Adrenal gland (tissue), 12 donors: ENCODE measurements around the gene SEPTIN12. TPM values are rescaled to one million over a fixed set of nuclear protein-coding genes. Genes with fewer than 3 reads are reported as not detected.

ENCODE experiments used
- DNase-seq, 7 donors: peaks; one replicate each; pipeline ENCODE4 v3.0.0-alpha.2; 2019 to 2020
- H3K27ac ChIP-seq, 5 donors: fragments of 200-600 bp; sonication (generic) in 4 of 5; 1 replicate in 3 of 5; 2 replicates in 2 of 5; pipeline versions ENCODE4 v1.5.1 to v1.8.0; 2016 to 2020; ENCODE audit warnings: mild to moderate bottlenecking in 1 of 5
- H3K27me3 ChIP-seq: fragments of 200-600 bp; 2 replicates; pipeline ENCODE4 v1.8.0; 2021
- H3K36me3 ChIP-seq, 2 donors: fragments of 200-600 bp; replicated peaks in 1 of 2; 1 replicate in 1 of 2; 2 replicates in 1 of 2; pipeline versions ENCODE4 v1.5.1 to v1.8.0; 2018 to 2022
- H3K4me1 ChIP-seq, 2 donors: fragments of 200-600 bp; replicated peaks in 1 of 2; 1 replicate in 1 of 2; 2 replicates in 1 of 2; pipeline versions ENCODE4 v1.5.1 to v1.8.0; 2018 to 2021
- H3K4me3 ChIP-seq, 4 donors: fragments of 200-600 bp; sonication (generic) in 3 of 4; one replicate each; pipeline ENCODE4 v1.5.1; 2016 to 2018
- H3K9me3 ChIP-seq, 3 donors: fragments of 200-600 bp; sonication (generic) in 1 of 3; replicated peaks in 1 of 3; 1 replicate in 2 of 3; 2 replicates in 1 of 3; pipeline versions ENCODE4 v1.5.1 to v1.8.0; 2016 to 2021
- CTCF ChIP-seq, 6 experiments: fragments of 450-650 bp in 4 of 6; fragments of 200-600 bp in 2 of 6; sonication (generic) in 1 of 6; IDR thresholded peaks; 1 replicate in 5 of 6; 2 replicates in 1 of 6; pipeline versions ENCODE4 v1.5.1 to v1.8.0; 2016 to 2021; ENCODE audit warnings: antibody characterized with exemption in 6 of 6, mild to moderate bottlenecking in 2 of 6, moderate library complexity in 1 of 6
- POLR2A ChIP-seq, 2 donors: fragments of 450-650 bp; IDR thresholded peaks; one replicate each; pipeline ENCODE4 v1.6.1; 2017; ENCODE audit warnings: antibody characterized with exemption in 2 of 2, mild to moderate bottlenecking in 2 of 2, moderate library complexity in 1 of 2
- WGBS, 4 donors: extraction: QIAGEN DNeasy Blood & Tissue Kit in 2 of 4; methylation state at CpG; one replicate each; pipeline versions ENCODE4 v1.1.5 to v1.1.7; 2013 to 2017; 5-methylcytosine and 5-hydroxymethylcytosine counted together
- intact Hi-C, 2 donors: fragments of 100-400 bp; cut with DNase I; formaldehyde crosslinking; loops; one replicate each; pipeline versions ENCODE4 v1.14.1 to v1.15.0; 2022 to 2023
- polyA plus RNA-seq, 3 donors: library from polyadenylated mRNA; stranded (reverse); fragments of 200-250 nt in 2 of 3; fragments of 350-450 nt in 1 of 3; fragmentation: Illumina TruSeq in 1 of 3; extraction: RNeasy Lipid Tissue Mini Kit (QIAGEN cat#74804) in 1 of 3; gene quantifications; one replicate each; pipeline ENCODE4 v1.2.3, GENCODE V29; 2013 to 2014
- total RNA-seq, 9 donors: library from RNA; depleted of rRNA in 4 of 9; stranded (reverse); fragments of >200 nt in 4 of 9; fragments of 120-200 nt in 1 of 9; fragmentation: NEBNext Ultra II Directional in 1 of 9; extraction: Animal tissue kit (Norgen Biotek cat#: 25700) in 1 of 9; gene quantifications; one replicate each; pipeline versions ENCODE4 v1.1.0 to v1.2.4, GENCODE V29; 2013 to 2023
- donor health status: healthy with polysubstance abuse.
- donor health status: Bipolar disorder and iron deficiency.
- donor health status: DM: yes; HTN: yes; CAD: no.
- donor health status: DM: no; HTN: no; CAD: no.
- donor health status: DM: no; HTN: no; CAD: no.
- donor health status: DM: yes; HTN: yes; CAD: no.

The SEPTIN12 gene
- total and polyA plus RNA-seq, 12 donors = 1.1 TPM; not detected in 11

DNA sequence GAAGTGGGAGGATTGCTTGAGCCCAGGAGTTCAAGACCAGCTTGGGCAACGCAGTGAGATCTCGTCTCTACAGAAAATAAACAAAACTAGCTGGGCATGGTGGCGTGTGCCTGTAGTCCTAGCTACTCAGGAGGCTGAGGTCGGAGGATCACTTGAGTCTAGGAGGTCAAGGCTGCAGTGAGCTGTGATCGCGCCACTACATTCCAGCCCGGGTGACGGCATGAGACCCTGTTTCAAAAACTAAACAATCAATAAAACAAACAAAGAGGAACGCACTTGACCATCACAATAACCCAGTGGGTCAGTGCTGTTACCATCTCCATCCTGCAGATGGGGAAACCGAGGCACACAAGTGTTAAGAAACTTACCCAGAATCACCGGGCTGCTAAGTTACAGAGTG is 34.9 kb downstream of the SEPTIN12 start:
- no peak for TF ChIP-seq POLR2A (IDR thresholded peaks at IDR 0.05)
- TF ChIP-seq CTCF (IDR thresholded peaks at IDR 0.05) = no peak
- Histone ChIP-seq H3K27me3 (no peaks in the 10 kb centered on the region), H3K9me3 (no peaks in the 10 kb centered on the region), H3K4me1 (no peaks in the 10 kb centered on the region), H3K36me3 (peaks cover 0 to 58% of the 10 kb centered on the region in 2 donors), H3K27ac (no peak overlapping the region), H3K4me3 (no peak overlapping the region)
- intact Hi-C loops = no loop called here
- no peak for DNase-seq
- WGBS, 4 donors = 85 to 91% (median 90%) methylated on average over 11 of the region's 11 CpGs

DNA sequence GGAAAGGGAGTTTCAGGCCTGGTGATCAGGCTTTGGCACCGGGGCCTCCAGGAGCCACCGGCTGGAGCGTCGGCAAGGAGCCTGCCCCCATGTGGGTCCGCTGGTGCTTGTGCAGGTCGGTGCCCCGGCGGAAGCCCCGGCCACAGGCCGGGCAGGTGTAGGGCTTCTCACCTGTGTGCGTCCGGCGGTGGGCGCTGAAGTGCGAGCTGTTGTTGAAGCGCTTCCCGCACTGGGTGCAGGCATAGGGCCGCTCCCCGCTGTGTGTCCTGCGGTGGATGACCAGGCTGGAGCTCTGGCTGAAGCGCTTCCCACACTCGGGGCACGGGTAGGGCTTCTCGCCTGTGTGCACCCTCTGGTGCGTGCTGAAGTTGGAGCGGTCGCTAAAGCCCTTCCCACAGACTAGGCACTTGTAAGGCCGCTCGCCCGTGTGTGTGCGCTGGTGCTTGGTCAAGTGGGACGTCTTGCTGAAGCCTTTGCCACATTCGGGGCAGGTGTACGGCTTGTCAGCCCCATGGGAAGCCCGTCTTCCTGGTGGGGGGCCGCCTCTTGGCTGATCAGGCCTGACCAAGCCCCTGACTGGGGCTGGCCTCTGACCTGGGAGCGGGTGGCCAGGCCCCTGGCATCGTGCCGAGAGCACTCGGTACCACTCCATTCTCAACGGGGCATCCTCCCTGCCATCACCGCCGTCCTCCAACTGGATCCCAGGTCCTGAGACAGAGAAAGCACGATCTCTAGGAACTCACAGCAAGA is 35.6 kb downstream of the SEPTIN12 start:
- WGBS, 4 donors = 90 to 96% (median 95%) methylated on average over 15 to 44 of the region's 44 CpGs

GRCh38 chr16:4750896-4751295 is 37.2 kb downstream of the SEPTIN12 start:
- no peak overlapping the region for H3K4me3 ChIP-seq
- WGBS, 4 donors = 53 to 72% (median 59%) methylated on average over 4 to 8 of the region's 8 CpGs

More for the DNA sequence above, 35.6 kb downstream of the SEPTIN12 start:
- DNase-seq = no peak
- no peaks in the 10 kb centered on the region for H3K9me3 ChIP-seq
- intact Hi-C loops = no loop called here
- H3K4me1 ChIP-seq = no peaks in the 10 kb centered on the region
- H3K36me3 ChIP-seq = peaks cover 0 to 52% of the 10 kb centered on the region in 2 donors
- no peak overlapping the region for H3K4me3 ChIP-seq
- no peaks in the 10 kb centered on the region for H3K27me3 ChIP-seq
- TF ChIP-seq CTCF (IDR thresholded peaks at IDR 0.05) (no peak), POLR2A (IDR thresholded peaks at IDR 0.05) (no peak)
- H3K27ac ChIP-seq = no peak overlapping the region

More at GRCh38 chr16:4750896-4751295, 37.2 kb downstream of the SEPTIN12 start:
- H3K4me1 ChIP-seq = no peaks in the 10 kb centered on the region
- H3K9me3 ChIP-seq = no peaks in the 10 kb centered on the region
- no peak for TF ChIP-seq POLR2A (IDR thresholded peaks at IDR 0.05)
- no peak for TF ChIP-seq CTCF (IDR thresholded peaks at IDR 0.05)
- intact Hi-C loops = no loop called here
- peaks cover 0 to 52% of the 10 kb centered on the region in 2 donors for H3K36me3 ChIP-seq
- H3K27me3 ChIP-seq = no peaks in the 10 kb centered on the region
- H3K27ac ChIP-seq = peak overlapping the region in 1 of 5 donors; percentile 10
- DNase-seq = peak in 6 of 7 donors; percentile 30 to 69 (median 50)
